Astrocyte (in vitro differentiated cells and primary cell): ENCODE measurements around the gene CCNK. TPM values are rescaled to one million over a fixed set of nuclear protein-coding genes. Genes with fewer than 3 reads are reported as not detected.

ENCODE experiments used
- DNase-seq: peaks from one replicate; pipeline ENCODE4 v3.0.0-alpha.2; 2010; ENCODE audit warnings: low read depth
- FAIRE-seq: peaks from 2 replicates; lab custom pipeline; 2011; peaks lifted over from hg19 to GRCh38; lab: Jason Lieb, UNC
- H2AFZ ChIP-seq: 2 replicates; pipeline ENCODE4 v1.6.0; 2012; ENCODE audit warnings: low read depth, low read length, inconsistent platforms
- H3K27ac ChIP-seq: 2 replicates; pipeline ENCODE4 v1.5.1; 2011; ENCODE audit warnings: low read depth, low read length, inconsistent platforms
- H3K27me3 ChIP-seq: 2 replicates; pipeline ENCODE4 v1.6.0; 2011; ENCODE audit warnings: low read length, inconsistent platforms; ENCODE audit not compliant: insufficient read depth
- H3K36me3 ChIP-seq: 2 replicates; pipeline ENCODE4 v1.5.1; 2011; ENCODE audit warnings: low read length, inconsistent platforms; ENCODE audit not compliant: insufficient read depth
- H3K4me1 ChIP-seq: 2 replicates; pipeline ENCODE4 v1.5.1; 2011; ENCODE audit warnings: low read length, inconsistent platforms; ENCODE audit not compliant: insufficient read depth
- H3K4me2 ChIP-seq: 2 replicates; pipeline ENCODE4 v1.6.0; 2012; ENCODE audit warnings: low read length, inconsistent platforms
- H3K4me3 ChIP-seq: 2 replicates; pipeline ENCODE4 v1.5.1; 2011; ENCODE audit warnings: low read depth, mild to moderate bottlenecking, low read length, inconsistent platforms; ENCODE audit not compliant: insufficient read depth
- H3K79me2 ChIP-seq: 2 replicates; pipeline ENCODE4 v1.6.0; 2012; ENCODE audit warnings: mild to moderate bottlenecking, low read length, inconsistent platforms; ENCODE audit not compliant: insufficient read depth
- H3K9ac ChIP-seq: 2 replicates; pipeline ENCODE4 v1.6.0; 2012; ENCODE audit warnings: mild to moderate bottlenecking, low read length, inconsistent platforms
- H3K9me3 ChIP-seq: 2 replicates; pipeline ENCODE4 v1.5.1; 2012; ENCODE audit warnings: low read depth, mild to moderate bottlenecking, low read length, inconsistent platforms; ENCODE audit not compliant: insufficient read depth
- H4K20me1 ChIP-seq: 2 replicates; pipeline ENCODE4 v1.6.0; 2012; ENCODE audit warnings: low read length, inconsistent platforms; ENCODE audit not compliant: insufficient read depth
- H3K27ac Mint-ChIP-seq: one replicate; pipeline ENCODE4 v1.8.0; 2021; ENCODE audit warnings: mild to moderate bottlenecking, mixed read lengths; ENCODE audit not compliant: unreplicated experiment
- H3K27me3 Mint-ChIP-seq: one replicate; pipeline ENCODE4 v1.8.0; 2021; ENCODE audit warnings: low read depth, mixed read lengths; ENCODE audit not compliant: unreplicated experiment
- H3K36me3 Mint-ChIP-seq: one replicate; pipeline ENCODE4 v1.8.0; 2021; ENCODE audit warnings: low read depth, mixed read lengths; ENCODE audit not compliant: unreplicated experiment
- H3K4me1 Mint-ChIP-seq: one replicate; pipeline ENCODE4 v1.8.0; 2021; ENCODE audit warnings: low read depth, mixed read lengths; ENCODE audit not compliant: unreplicated experiment
- H3K4me3 Mint-ChIP-seq: one replicate; pipeline ENCODE4 v1.8.0; 2021; ENCODE audit warnings: mild to moderate bottlenecking, moderate library complexity, mixed read lengths; ENCODE audit not compliant: unreplicated experiment
- H3K9me3 Mint-ChIP-seq: one replicate; pipeline ENCODE4 v1.8.0; 2021; ENCODE audit warnings: mild to moderate bottlenecking, mixed read lengths; ENCODE audit not compliant: unreplicated experiment
- CTCF ChIP-seq: IDR thresholded peaks from 2 replicates; pipeline ENCODE4 v1.5.1; 2011; ENCODE audit warnings: low read depth, mild to moderate bottlenecking, inconsistent platforms, low read length, moderate library complexity; ENCODE audit not compliant: insufficient read depth
- EZH2 ChIP-seq: IDR thresholded peaks from 2 replicates; pipeline ENCODE4 v1.6.1; 2012; ENCODE audit warnings: mild to moderate bottlenecking, low read length, inconsistent platforms; ENCODE audit not compliant: insufficient read depth
- total RNA-seq: library from RNA; stranded (reverse); gene quantifications from 2 replicates; pipeline ENCODE4 v1.2.1, GENCODE V29; 2021

Gene CCNK
- total RNA-seq, 1 donor from 2014 or later, result 121 TPM

DNA sequence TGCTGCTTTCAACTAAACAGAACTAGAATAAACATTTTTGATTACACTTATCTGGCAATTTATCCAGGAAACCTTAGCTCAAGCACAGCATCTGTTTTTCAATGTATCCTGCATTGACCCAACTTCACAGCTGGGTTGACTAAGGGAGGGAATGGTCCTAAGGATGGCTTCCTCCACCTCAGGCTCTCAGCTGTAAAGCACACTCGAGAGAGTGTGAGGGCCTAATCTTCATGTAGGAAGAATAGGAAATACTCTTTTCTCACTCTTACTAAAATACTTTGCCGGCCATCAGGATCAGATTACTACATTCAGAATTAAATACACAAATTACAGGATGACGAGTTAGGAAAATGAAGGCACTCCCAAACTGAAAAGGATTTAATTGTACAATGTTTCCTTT, 7.8 kb upstream of the CCNK start:
- H3K27ac Mint-ChIP-seq, result no peak overlapping the region
- FAIRE-seq, result no peak

GRCh38 chr14:99475179-99475578, 6.0 kb upstream of the CCNK start:
- Histone ChIP-seq H2AFZ (no peak overlapping the region), H3K36me3 (peaks cover 2% of the 10 kb centered on the region), H3K4me3 (no peak overlapping the region), H3K27me3 (no peaks in the 10 kb centered on the region), H3K9me3 (no peaks in the 10 kb centered on the region), H4K20me1 (peaks cover 74% of the 10 kb centered on the region), H3K4me1 (peaks cover 9% of the 10 kb centered on the region), H3K9ac (no peak overlapping the region), H3K79me2 (peaks cover 96% of the 10 kb centered on the region), H3K27ac (no peak overlapping the region), H3K4me2 (no peak overlapping the region)
- FAIRE-seq, result no peak
- peaks cover 37% of the 10 kb centered on the region for H3K4me1 Mint-ChIP-seq
- H3K27me3 Mint-ChIP-seq, result no peaks in the 10 kb centered on the region
- no peak overlapping the region for H3K27ac Mint-ChIP-seq
- TF ChIP-seq CTCF, result no peak
- TF ChIP-seq EZH2, result no peak
- H3K9me3 Mint-ChIP-seq, result no peaks in the 10 kb centered on the region
- H3K36me3 Mint-ChIP-seq, result no peaks in the 10 kb centered on the region
- no peak for DNase-seq
- no peak overlapping the region for H3K4me3 Mint-ChIP-seq

More for the DNA sequence above, 7.8 kb upstream of the CCNK start:
- TF ChIP-seq CTCF (no peak), EZH2 (no peak)
- no peak overlapping the region for H3K4me3 Mint-ChIP-seq
- H4K20me1 ChIP-seq, result peaks cover 75% of the 10 kb centered on the region
- H3K9me3 ChIP-seq, result no peaks in the 10 kb centered on the region
- no peaks in the 10 kb centered on the region for H3K27me3 ChIP-seq
- H3K79me2 ChIP-seq, result peaks cover 96% of the 10 kb centered on the region
- peaks cover 2% of the 10 kb centered on the region for H3K36me3 ChIP-seq
- H3K36me3 Mint-ChIP-seq, result no peaks in the 10 kb centered on the region
- no peak overlapping the region for H3K27ac ChIP-seq
- no peaks in the 10 kb centered on the region for H3K9me3 Mint-ChIP-seq
- H3K4me3 ChIP-seq, result no peak overlapping the region
- no peak overlapping the region for H3K9ac ChIP-seq
- H2AFZ ChIP-seq, result no peak overlapping the region
- no peaks in the 10 kb centered on the region for H3K27me3 Mint-ChIP-seq
- no peaks in the 10 kb centered on the region for H3K4me1 ChIP-seq
- no peak for DNase-seq
- no peak overlapping the region for H3K4me2 ChIP-seq
- peaks cover 40% of the 10 kb centered on the region for H3K4me1 Mint-ChIP-seq

- H3K4me1 Mint-ChIP-seq, result peaks cover 37% of the 10 kb centered on the region
- H3K4me2 ChIP-seq, result no peak overlapping the region
- DNase-seq (no peak), FAIRE-seq (no peak)
- H3K4me1 ChIP-seq, result peaks cover 9% of the 10 kb centered on the region
- no peaks in the 10 kb centered on the region for H3K9me3 Mint-ChIP-seq
- no peak for TF ChIP-seq EZH2
- no peak for TF ChIP-seq CTCF
- H3K79me2 ChIP-seq, result peaks cover 93% of the 10 kb centered on the region
- no peak overlapping the region for H2AFZ ChIP-seq
- no peak overlapping the region for H3K27ac Mint-ChIP-seq
- H3K36me3 Mint-ChIP-seq, result no peaks in the 10 kb centered on the region
- H3K4me3 ChIP-seq, result no peak overlapping the region
- no peaks in the 10 kb centered on the region for H3K27me3 ChIP-seq
- no peaks in the 10 kb centered on the region for H3K27me3 Mint-ChIP-seq
- H3K4me3 Mint-ChIP-seq, result no peak overlapping the region
- H4K20me1 ChIP-seq, result peaks cover 69% of the 10 kb centered on the region
- no peaks in the 10 kb centered on the region for H3K9me3 ChIP-seq
- no peak overlapping the region for H3K9ac ChIP-seq
- H3K36me3 ChIP-seq, result peaks cover 2% of the 10 kb centered on the region
- H3K27ac ChIP-seq, result no peak overlapping the region
These were observed 5.5 kb upstream of the CCNK start for GRCh38 chr14:99475660-99476059.
